Muscle of back (tissue), 11 donors: Measurements from ENCODE around the gene RANGAP1. TPM values are rescaled to one million over a fixed set of nuclear protein-coding genes. Genes with fewer than 3 reads are reported as not detected.

Source experiments
- DNase-seq, 3 donors: peaks; one replicate each; pipeline versions ENCODE4 v3.0.0 to v3.0.0-alpha.2; 2013
- polyA plus RNA-seq, 10 donors: library from polyadenylated mRNA; unstranded; fragments of 120-200 nt; gene quantifications; one replicate each; pipeline ENCODE4 v1.2.1, GENCODE V29; 2013; ENCODE audit not compliant: insufficient read length in 10 of 10

Gene RANGAP1
- polyA plus RNA-seq, 10 donors, result 23.1 to 35.8 (median 27.5) TPM

DNA sequence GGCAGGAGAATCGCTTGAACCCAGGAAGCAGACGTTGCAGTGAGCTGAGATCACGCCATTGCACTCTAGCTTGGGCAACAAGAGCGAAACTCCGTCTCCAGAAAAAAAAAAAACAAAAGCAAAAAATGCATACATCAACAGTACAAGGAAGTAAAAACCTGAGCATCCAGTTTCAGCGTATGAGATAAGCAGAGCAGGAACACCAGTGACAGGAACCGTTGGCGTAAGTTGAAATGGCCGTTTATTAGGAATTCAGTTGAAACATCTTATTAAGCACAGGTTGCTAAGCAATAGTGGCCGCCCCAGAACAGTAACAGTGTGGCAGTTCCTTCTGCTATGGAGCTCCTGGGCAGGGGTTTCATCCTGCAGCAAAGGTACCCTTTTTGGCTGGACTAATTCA lies 84.8 kb downstream of the RANGAP1 start:
- DNase-seq, result no peak

GRCh38 chr22:41198027-41198580 lies 87.9 kb downstream of the RANGAP1 start:
- DNase-seq, result no peak

DNA sequence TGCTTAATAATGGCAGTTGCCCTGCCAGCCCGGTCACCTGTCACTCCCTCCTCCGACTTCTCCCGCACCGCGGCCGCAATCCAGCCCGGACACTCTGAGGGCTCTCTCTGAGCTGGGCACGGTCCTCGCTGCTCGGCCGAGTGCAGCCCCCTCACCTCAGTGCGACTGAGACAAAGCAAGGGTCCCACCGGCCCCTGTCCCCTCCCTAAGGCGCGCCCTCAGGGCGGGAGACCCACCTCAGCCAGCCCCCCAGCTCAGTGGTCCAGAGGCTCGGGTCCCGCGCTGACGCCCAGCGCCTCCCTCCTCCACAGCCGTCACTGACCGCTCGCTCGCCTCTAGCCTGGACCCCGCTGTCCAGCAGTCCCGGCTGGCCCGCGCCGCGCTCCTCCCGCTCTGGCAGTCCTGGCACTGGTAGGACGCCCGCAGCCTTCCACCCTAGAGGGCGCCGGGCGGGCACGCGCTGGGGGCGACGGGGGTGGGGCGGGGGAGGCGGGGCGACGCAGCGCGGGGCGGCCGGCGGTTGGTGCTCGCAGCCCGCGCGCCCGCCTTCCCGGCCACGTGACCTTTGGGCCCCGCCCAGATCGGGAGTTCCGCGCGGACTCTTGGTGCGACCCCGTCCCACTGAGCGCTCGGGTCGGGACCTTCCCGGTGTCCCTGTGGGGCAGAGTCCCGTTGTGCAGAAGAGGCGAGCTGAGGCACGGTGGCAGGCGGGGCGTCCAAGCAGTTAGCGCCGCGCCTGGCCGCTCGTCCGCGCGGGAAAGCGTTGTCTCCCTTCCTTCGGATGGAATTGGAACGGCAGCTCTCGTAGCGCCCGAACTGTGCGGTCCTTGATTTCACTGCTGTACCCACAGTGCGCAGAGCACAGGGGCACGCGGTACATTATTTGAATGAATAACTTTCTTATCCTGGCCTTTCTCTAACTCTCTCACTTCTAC lies 88.7 kb downstream of the RANGAP1 start:
- peak; percentile 69 to 93 (median 83) for DNase-seq

Other genes starting within 250 kb of the RANGAP1 start
- gene EP300, start 193.6 kb downstream of the RANGAP1 start, polyA plus RNA-seq, result 10 to 100 TPM; 28.4 to 47.6 (median 37.0) TPM
- 10 to 100 TPM; 12.2 to 16.9 (median 14.0) TPM for gene L3MBTL2, start 80.9 kb downstream of the RANGAP1 start, polyA plus RNA-seq
- gene CHADL, start 45.3 kb downstream of the RANGAP1 start, polyA plus RNA-seq, result 1 to 10 TPM; 3.0 to 4.3 (median 3.6) TPM
- 10 to 100 TPM; 33.7 to 52.2 (median 38.5) TPM for gene ZC3H7B, start 15.3 kb upstream of the RANGAP1 start, polyA plus RNA-seq
- gene TEF, start 95.8 kb upstream of the RANGAP1 start, polyA plus RNA-seq, result 10 to 100 TPM in 7 of 10 donors, 1 to 10 TPM in 3; 7.9 to 11.7 (median 10.7) TPM
- 10 to 100 TPM; 29.5 to 42.7 (median 36.1) TPM for gene TOB2, start 160.6 kb upstream of the RANGAP1 start, polyA plus RNA-seq
- 10 to 100 TPM; 29.1 to 45.8 (median 38.8) TPM for gene PHF5A, start 182.5 kb upstream of the RANGAP1 start, polyA plus RNA-seq
- gene ACO2, start 182.9 kb upstream of the RANGAP1 start, polyA plus RNA-seq, result 100 to 1,000 TPM in 7 of 10 donors, 10 to 100 TPM in 3; 82.7 to 111 (median 106) TPM